ENCODE results near the gene KRTAP10-3.
A peak's percentile ranks its signal among the peaks of the same experiment; 100 is the strongest.
"Not testable (repeated sequence)": the region's sequence is repeated elsewhere in the genome, so short reads cannot be mapped to it uniquely, and the experiment has no call there.

KRTAP10-3 gene

GRCh38 chr21:44564886-44565598 is 6.4 kb upstream of the KRTAP10-3 start:
- H3K4me3 ChIP-seq (ENCODE audit: low read depth, low read length) = no peak overlapping the region
- TF ChIP-seq POLR2A (IDR thresholded peaks at IDR 0.05; ENCODE audit: extremely low read depth, insufficient read length) (no peak), MAX (IDR thresholded peaks at IDR 0.05; ENCODE audit: low read depth, low read length) (no peak)
- no peak for DNase-seq (ENCODE audit: low read depth)

- no peak overlapping the region for H3K4me3 ChIP-seq (ENCODE audit: low read depth, low read length)
- DNase-seq (ENCODE audit: low read depth) = no peak
These were observed 5.5 kb upstream of the KRTAP10-3 start for GRCh38 chr21:44564099-44564498.

GRCh38 chr21:44558329-44558675 is 293 bp downstream of the KRTAP10-3 start:
- DNase-seq (ENCODE audit: low read depth) = not testable (repeated sequence)

More at GRCh38 chr21:44564099-44564498, 5.5 kb upstream of the KRTAP10-3 start:
- TF ChIP-seq MAX (IDR thresholded peaks at IDR 0.05; ENCODE audit: low read depth, low read length) = no peak
- no peak for TF ChIP-seq MYC (IDR thresholded peaks at IDR 0.05; ENCODE audit: low read depth, low read length)
- no peak for TF ChIP-seq CTCF (IDR thresholded peaks at IDR 0.05; ENCODE audit: low read depth, low read length)
- no peak for TF ChIP-seq POLR2A (IDR thresholded peaks at IDR 0.05; ENCODE audit: extremely low read depth, insufficient read length)

GRCh38 chr21:44557491-44558328 is 885 bp downstream of the KRTAP10-3 start:
- TF ChIP-seq CTCF (IDR thresholded peaks at IDR 0.05; ENCODE audit: low read depth, low read length) = no peak
- no peak for TF ChIP-seq MYC (IDR thresholded peaks at IDR 0.05; ENCODE audit: low read depth, low read length)
- TF ChIP-seq POLR2A (IDR thresholded peaks at IDR 0.05; ENCODE audit: extremely low read depth, insufficient read length) = no peak
- no peak for TF ChIP-seq MAX (IDR thresholded peaks at IDR 0.05; ENCODE audit: low read depth, low read length)
- no peak for DNase-seq (ENCODE audit: low read depth)
- H3K4me3 ChIP-seq (ENCODE audit: low read depth, low read length) = no peak overlapping the region

More at GRCh38 chr21:44558329-44558675, 293 bp downstream of the KRTAP10-3 start:
- H3K4me3 ChIP-seq (ENCODE audit: low read depth, low read length) = not testable (repeated sequence)

GRCh38 chr21:44556879-44557278 is 1.7 kb downstream of the KRTAP10-3 start:
- no peak overlapping the region for H3K4me3 ChIP-seq (ENCODE audit: low read depth, low read length)
- TF ChIP-seq POLR2A (IDR thresholded peaks at IDR 0.05; ENCODE audit: extremely low read depth, insufficient read length) (no peak), MAX (IDR thresholded peaks at IDR 0.05; ENCODE audit: low read depth, low read length) (peak; percentile 74), CTCF (IDR thresholded peaks at IDR 0.05; ENCODE audit: low read depth, low read length) (no peak), MYC (IDR thresholded peaks at IDR 0.05; ENCODE audit: low read depth, low read length) (peak; percentile 38; the same call in 1 of the 2 replicates)
- peak; percentile 44 for DNase-seq (ENCODE audit: low read depth)

- no peak for DNase-seq (ENCODE audit: low read depth)
- no peak for TF ChIP-seq MYC (IDR thresholded peaks at IDR 0.05; ENCODE audit: low read depth, low read length)
- no peak for TF ChIP-seq CTCF (IDR thresholded peaks at IDR 0.05; ENCODE audit: low read depth, low read length)
- no peak for TF ChIP-seq MAX (IDR thresholded peaks at IDR 0.05; ENCODE audit: low read depth, low read length)
- TF ChIP-seq POLR2A (IDR thresholded peaks at IDR 0.05; ENCODE audit: extremely low read depth, insufficient read length) = no peak
- H3K4me3 ChIP-seq (ENCODE audit: low read depth, low read length) = no peak overlapping the region
These were observed 3.3 kb downstream of the KRTAP10-3 start for GRCh38 chr21:44555200-44555875.

All from NB4 (cell line).